IMR-90 (cell line): Measurements from ENCODE around the gene MSI2. TPM values are rescaled to one million over a fixed set of nuclear protein-coding genes. Genes with fewer than 3 reads are reported as not detected.
A peak's percentile ranks its signal among the peaks of the same experiment; 100 is the strongest.

Experiments
- ATAC-seq: fragments of 200-7000 bp; cut with Tn5 transposase; 2 replicates; pipeline ENCODE4 v1.9.1; 2020; ENCODE audit warnings: low read depth, mild to moderate bottlenecking, moderate library complexity
- BruUV-seq: library from RNA; stranded (reverse); fragments of 400-500 nt; replicated peaks from 2 replicates; lab custom pipeline; 2021; lab: Mats Ljungman, UMichigan
- CTCF ChIA-PET: fragments of 300-600 bp; formaldehyde crosslinking; extraction: SDS; loops from one replicate; lab custom pipeline; 2021; ENCODE audit warnings: antibody characterized with exemption; lab: Yijun Ruan, JAX
- POLR2A ChIA-PET: fragments of 300-600 bp; sonication (Branson Sonifier 250); formaldehyde crosslinking; loops from one replicate; lab custom pipeline; 2022; ENCODE audit warnings: antibody characterized with exemption; ENCODE audit not compliant: unreplicated experiment; lab: Charles Lee
- DNase-seq: peaks from one replicate; pipeline ENCODE4 v3.0.0; 2013
- H2AFZ ChIP-seq: replicated peaks from 2 replicates; pipeline ENCODE3; 2013; ENCODE audit warnings: low read length, mild to moderate bottlenecking; ENCODE audit not compliant: poor library complexity
- H2AK5ac ChIP-seq: 2 replicates; pipeline ENCODE4 v1.6.1; 2013; ENCODE audit warnings: low read depth, low read length, inconsistent platforms
- H2AK9ac ChIP-seq: replicated peaks from 2 replicates; pipeline ENCODE3; 2013; ENCODE audit warnings: mild to moderate bottlenecking, low read depth, low read length, moderate library complexity; ENCODE audit not compliant: poor library complexity
- H2BK120ac ChIP-seq: 2 replicates; pipeline ENCODE4 v1.6.1; 2013; ENCODE audit warnings: low read depth, low read length, inconsistent platforms
- H2BK15ac ChIP-seq: 3 replicates; pipeline ENCODE4 v1.6.1; 2013; ENCODE audit warnings: low read depth, low read length, inconsistent platforms
- H2BK20ac ChIP-seq: 2 replicates; pipeline ENCODE4 v1.6.1; 2013; ENCODE audit warnings: low read depth, mild to moderate bottlenecking, inconsistent platforms, low read length, moderate library complexity
- H2BK5ac ChIP-seq: 2 replicates; pipeline ENCODE4 v1.6.1; 2013; ENCODE audit warnings: mild to moderate bottlenecking, low read depth, low read length, inconsistent platforms; ENCODE audit not compliant: poor library complexity, severe bottlenecking
- H3K14ac ChIP-seq: replicated peaks from 2 replicates; pipeline ENCODE4 v1.6.1; 2013; ENCODE audit warnings: low read depth, low read length, inconsistent platforms
- H3K18ac ChIP-seq: 2 replicates; pipeline ENCODE4 v1.6.1; 2013; ENCODE audit warnings: low read depth, low read length, control low read depth
- H3K23ac ChIP-seq: 2 replicates; pipeline ENCODE4 v1.6.1; 2013; ENCODE audit warnings: low read depth, low read length, inconsistent platforms
- H3K27ac ChIP-seq: 2 replicates; pipeline ENCODE4 v1.5.1; 2013; ENCODE audit warnings: mild to moderate bottlenecking, control low read depth, low read length; ENCODE audit not compliant: insufficient read depth
- H3K27me3 ChIP-seq: 2 replicates; pipeline ENCODE4 v1.6.1; 2013; ENCODE audit warnings: low read length; ENCODE audit not compliant: control insufficient read depth, insufficient read depth
- H3K36me3 ChIP-seq: 2 replicates; pipeline ENCODE4 v1.6.1; 2013; ENCODE audit warnings: low read length, mixed read lengths; ENCODE audit not compliant: control insufficient read depth, insufficient read depth
- H3K4ac ChIP-seq: 2 replicates; pipeline ENCODE4 v1.6.1; 2013; ENCODE audit warnings: low read depth, low read length, inconsistent platforms
- H3K4me1 ChIP-seq: 2 replicates; pipeline ENCODE4 v1.6.1; 2013; ENCODE audit warnings: low read length, mixed read lengths; ENCODE audit not compliant: control insufficient read depth, insufficient read depth
- H3K4me2 ChIP-seq: 2 replicates; pipeline ENCODE4 v1.6.1; 2013; ENCODE audit warnings: low read depth, mild to moderate bottlenecking, control low read depth, low read length, moderate library complexity
- H3K4me3 ChIP-seq: 2 replicates; pipeline ENCODE4 v1.5.1; 2013; ENCODE audit warnings: low read depth, mild to moderate bottlenecking, control low read depth, low read length, moderate library complexity; ENCODE audit not compliant: insufficient read depth
- H3K56ac ChIP-seq: 2 replicates; pipeline ENCODE4 v1.6.1; 2013; ENCODE audit warnings: low read length, inconsistent platforms; ENCODE audit not compliant: insufficient read depth; ENCODE audit errors: extremely low read depth
- H3K79me1 ChIP-seq, 2 experiments: 2 replicates each; pipeline ENCODE4 v1.6.1; 2013; ENCODE audit warnings: low read length in 2 of 2, inconsistent platforms in 1 of 2, low read depth in 1 of 2
- H3K9ac ChIP-seq: 2 replicates; pipeline ENCODE4 v1.6.1; 2013; ENCODE audit warnings: low read depth, low read length, control low read depth
- H3K9me1 ChIP-seq: 2 replicates; pipeline ENCODE4 v1.6.1; 2013; ENCODE audit warnings: low read length, inconsistent platforms; ENCODE audit not compliant: insufficient read depth
- H3K9me3 ChIP-seq: 2 replicates; pipeline ENCODE4 v1.6.1; 2013; ENCODE audit warnings: low read length; ENCODE audit not compliant: control insufficient read depth, insufficient read depth
- H4K20me1 ChIP-seq: 2 replicates; pipeline ENCODE4 v1.6.1; 2013; ENCODE audit warnings: low read length, inconsistent platforms; ENCODE audit not compliant: insufficient read depth
- H4K5ac ChIP-seq: 2 replicates; pipeline ENCODE4 v1.6.1; 2013; ENCODE audit warnings: mild to moderate bottlenecking, low read depth, low read length, control low read depth
- H4K8ac ChIP-seq, 2 experiments: 2 replicates each; pipeline ENCODE4 v1.6.1; 2013; ENCODE audit warnings: low read depth in 2 of 2, low read length in 2 of 2, control low read depth in 1 of 2, inconsistent platforms in 1 of 2
- H4K91ac ChIP-seq: 2 replicates; pipeline ENCODE4 v1.6.1; 2013; ENCODE audit warnings: low read depth, low read length, inconsistent platforms; ENCODE audit not compliant: insufficient read depth
- BHLHE40 ChIP-seq: fragments of 150-350 bp; IDR thresholded peaks from 2 replicates; pipeline ENCODE4 v1.6.1; 2016; ENCODE audit warnings: mild to moderate bottlenecking, low read depth, low read length
- CEBPB ChIP-seq: IDR thresholded peaks from 2 replicates; pipeline ENCODE4 v1.6.1; 2012; ENCODE audit warnings: low read depth, low read length, improper control_type of control experiment
- ELK1 ChIP-seq: fragments of 150-350 bp; IDR thresholded peaks from 2 replicates; pipeline ENCODE4 v1.6.1; 2016; ENCODE audit warnings: low read depth, mild to moderate bottlenecking, low read length, moderate library complexity, borderline replicate concordance
- FOS ChIP-seq: fragments of 150-350 bp; IDR thresholded peaks from 2 replicates; pipeline ENCODE4 v1.6.1; 2016; ENCODE audit warnings: low read depth, low read length
- MAFK ChIP-seq: IDR thresholded peaks from 2 replicates; pipeline ENCODE4 v1.6.1; 2012; ENCODE audit warnings: low read depth, low read length, improper control_type of control experiment
- MAZ ChIP-seq: IDR thresholded peaks from 2 replicates; pipeline ENCODE4 v1.6.1; 2012; ENCODE audit warnings: low read depth, mild to moderate bottlenecking, low read length, improper control_type of control experiment, moderate library complexity, borderline replicate concordance
- NFE2L2 ChIP-seq: fragments of 150-350 bp; IDR thresholded peaks from 2 replicates; pipeline ENCODE4 v1.6.1; 2016; ENCODE audit warnings: low read depth, mild to moderate bottlenecking, low read length
- POLR2A ChIP-seq: IDR thresholded peaks from 2 replicates; pipeline ENCODE4 v1.6.1; 2012; ENCODE audit warnings: mild to moderate bottlenecking, low read depth, low read length
- RAD21 ChIP-seq: IDR thresholded peaks from 2 replicates; pipeline ENCODE4 v1.6.1; 2012; ENCODE audit warnings: low read length, improper control_type of control experiment
- RFX5 ChIP-seq: IDR thresholded peaks from 2 replicates; pipeline ENCODE4 v1.8.0; 2012; ENCODE audit warnings: low read depth, mild to moderate bottlenecking, low read length, moderate library complexity
- WGBS, 2 experiments: methylation state at CpG; one replicate each; pipeline versions ENCODE4 v1.1.5 to v1.1.7; 2013; ENCODE audit warnings: missing lambda C conversion rate in 2 of 2; ENCODE audit not compliant: insufficient read length in 1 of 2; ENCODE audit errors: extremely low coverage in 2 of 2; 5-methylcytosine and 5-hydroxymethylcytosine counted together
- dilution Hi-C: fragments of 300-500 bp; cut with HindIII; formaldehyde crosslinking; loops from one replicate; pipeline ENCODE4 v1.14.3; 2018; ENCODE audit warnings: low sequenced_read_pairs; ENCODE audit not compliant: unreplicated experiment
- in situ Hi-C: fragments of 300-500 bp; cut with MboI; formaldehyde crosslinking; loops from 3 replicates; pipeline ENCODE4 v1.14.3; 2019; ENCODE audit warnings: low sequenced_read_pairs, inconsistent platforms, mixed read lengths
- intact Hi-C: fragments of 100-400 bp; cut with micrococcal nuclease; formaldehyde crosslinking; loops from 2 replicates; pipeline ENCODE4 v1.10.0; 2022
- polyA plus RNA-seq, 3 experiments: library from polyadenylated mRNA; depleted of rRNA; stranded (reverse); fragments of >200 nt; gene quantifications; 2 replicates each; pipeline ENCODE4 v1.2.3, GENCODE V29; 2012; ENCODE audit warnings: low replicate concordance in 1 of 3
- total RNA-seq: library from RNA; depleted of rRNA; stranded (reverse); fragments of >200 nt; gene quantifications from 2 replicates; pipeline ENCODE4 v1.2.3, GENCODE V29; 2012
- TF ChIP-seq, protein P1 (sequence below): conservative IDR thresholded peaks from 2 replicates; pipeline ENCODE4 v1.5.1; 2012; ENCODE audit warnings: mild to moderate bottlenecking, low read depth, low read length, improper control_type of control experiment
- TF ChIP-seq, protein P2 (sequence below): fragments of 150-350 bp; IDR thresholded peaks from 2 replicates; pipeline ENCODE4 v1.6.1; 2017; ENCODE audit warnings: mild to moderate bottlenecking, antibody characterized with exemption, low read length, low read depth

The MSI2 gene
- total and polyA plus RNA-seq, 2 of the 4 experiments (the other 2 are of a cell fraction) = 13.0 to 16.0 TPM

DNA sequence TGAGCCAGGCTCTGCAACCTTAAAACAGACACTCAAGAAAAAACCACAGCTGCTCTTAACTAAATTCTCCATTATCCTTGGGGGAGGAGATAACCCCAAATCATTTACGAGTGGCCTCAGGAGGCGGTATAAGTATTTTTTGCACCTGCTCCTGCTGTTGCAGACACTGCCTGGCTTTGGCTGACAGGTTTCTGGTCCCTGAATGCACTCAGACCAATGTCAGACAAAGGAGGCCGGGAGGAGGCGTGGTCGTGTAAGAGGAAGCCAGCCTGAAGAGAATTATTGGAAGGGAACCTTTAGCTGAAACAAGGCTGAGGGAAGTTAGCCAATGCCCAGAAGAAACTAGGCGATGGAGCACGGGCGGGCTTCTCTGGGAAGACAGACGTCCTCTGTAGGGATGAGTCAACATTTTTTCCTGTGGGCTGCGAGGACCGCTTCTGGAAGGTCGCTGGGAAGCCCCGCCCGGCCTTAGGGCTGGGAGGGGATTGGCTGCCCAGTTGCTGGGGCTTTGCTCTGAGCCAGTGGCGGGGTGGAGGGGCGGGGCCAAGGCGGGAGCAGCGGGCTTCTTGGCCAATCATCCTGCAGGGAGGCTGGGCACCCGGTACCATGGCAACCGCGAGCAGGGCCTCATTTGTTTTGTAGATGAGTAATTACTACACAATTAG, 406.5 kb downstream of the MSI2 start:
- Histone ChIP-seq H3K79me1 (no peaks in the 10 kb centered on the region), H2BK5ac (peak overlapping the region; percentile 66), H2BK120ac (peak overlapping the region; percentile 70), H2AK9ac (peak overlapping the region; percentile 74), H4K91ac (peak overlapping the region; percentile 25; the same call in 1 of the 2 replicates), H2AFZ (peak overlapping the region; percentile 84), H3K27me3 (no peaks in the 10 kb centered on the region), H3K9me3 (no peaks in the 10 kb centered on the region), H4K20me1 (no peaks in the 10 kb centered on the region; the same call in 1 of the 2 replicates), H2BK20ac (peak overlapping the region; percentile 73), H4K8ac (peak overlapping the region in 1 of 2 experiments; percentile 71; a peak in 3 of 4 replicates), H3K23ac (0 out of 2 replicates have a peak overlapping the region, but pooled peaks have one; percentile 34), H3K18ac (0 out of 2 replicates have a peak overlapping the region, but pooled peaks have one; percentile 9), H4K5ac (no peak overlapping the region), H3K9ac (peak overlapping the region; percentile 24; the same call in 1 of the 2 replicates), H3K4me1 (peaks cover 17% of the 10 kb centered on the region), H3K36me3 (no peaks in the 10 kb centered on the region), H3K4me2 (peak overlapping the region; percentile 54), H3K14ac (peak overlapping the region; percentile 68), H3K9me1 (peaks cover 11% of the 10 kb centered on the region), H2BK15ac (peak overlapping the region; percentile 12; the same call in 2 of the 3 replicates), H2AK5ac (peak overlapping the region; percentile 94), H3K27ac (peak overlapping the region; percentile 38), H3K4me3 (peak overlapping the region; percentile 1; the same call in 1 of the 2 replicates), H3K4ac (peak overlapping the region; percentile 83), H3K56ac (no peak overlapping the region; the same call in 1 of the 2 replicates)
- peak; percentile 99 for DNase-seq
- in situ Hi-C loops = no loop called here
- dilution Hi-C loops = no loop called here
- ChIA-PET POLR2A (interaction anchor here (0.6 kb wide), 1 partner anchor 684 kb away, joined by 4 read pairs; no protein-coding TSS in a partner anchor), CTCF (interaction anchor here (0.8 to 2.4 kb wide), 4 partner anchors 10 to 420 kb away, joined by 3 to 17 read pairs (median 3); no protein-coding TSS in a partner anchor)
- intact Hi-C loops = loop anchor here (2.0 to 5.0 kb wide), 2 partner anchors 40 to 146 kb away; no protein-coding TSS in a partner anchor
- peak; percentile 98 for ATAC-seq
- TF ChIP-seq CEBPB (peak; percentile 60), MAZ (peak; percentile 79), RFX5 (peak; percentile 77), RAD21 (peak; percentile 30; the same call in 1 of the 2 replicates), FOS (peak; percentile 53; the same call in 1 of the 2 replicates), MAFK (peak; percentile 53; the same call in 1 of the 2 replicates), NFE2L2 (peak; percentile 75; the same call in 1 of the 2 replicates), ELK1 (no peak), POLR2A (peak; percentile 48), BHLHE40 (peak; percentile 76)
- TF ChIP-seq, protein P1, sequence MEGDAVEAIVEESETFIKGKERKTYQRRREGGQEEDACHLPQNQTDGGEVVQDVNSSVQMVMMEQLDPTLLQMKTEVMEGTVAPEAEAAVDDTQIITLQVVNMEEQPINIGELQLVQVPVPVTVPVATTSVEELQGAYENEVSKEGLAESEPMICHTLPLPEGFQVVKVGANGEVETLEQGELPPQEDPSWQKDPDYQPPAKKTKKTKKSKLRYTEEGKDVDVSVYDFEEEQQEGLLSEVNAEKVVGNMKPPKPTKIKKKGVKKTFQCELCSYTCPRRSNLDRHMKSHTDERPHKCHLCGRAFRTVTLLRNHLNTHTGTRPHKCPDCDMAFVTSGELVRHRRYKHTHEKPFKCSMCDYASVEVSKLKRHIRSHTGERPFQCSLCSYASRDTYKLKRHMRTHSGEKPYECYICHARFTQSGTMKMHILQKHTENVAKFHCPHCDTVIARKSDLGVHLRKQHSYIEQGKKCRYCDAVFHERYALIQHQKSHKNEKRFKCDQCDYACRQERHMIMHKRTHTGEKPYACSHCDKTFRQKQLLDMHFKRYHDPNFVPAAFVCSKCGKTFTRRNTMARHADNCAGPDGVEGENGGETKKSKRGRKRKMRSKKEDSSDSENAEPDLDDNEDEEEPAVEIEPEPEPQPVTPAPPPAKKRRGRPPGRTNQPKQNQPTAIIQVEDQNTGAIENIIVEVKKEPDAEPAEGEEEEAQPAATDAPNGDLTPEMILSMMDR = no peak
- TF ChIP-seq, protein P2, sequence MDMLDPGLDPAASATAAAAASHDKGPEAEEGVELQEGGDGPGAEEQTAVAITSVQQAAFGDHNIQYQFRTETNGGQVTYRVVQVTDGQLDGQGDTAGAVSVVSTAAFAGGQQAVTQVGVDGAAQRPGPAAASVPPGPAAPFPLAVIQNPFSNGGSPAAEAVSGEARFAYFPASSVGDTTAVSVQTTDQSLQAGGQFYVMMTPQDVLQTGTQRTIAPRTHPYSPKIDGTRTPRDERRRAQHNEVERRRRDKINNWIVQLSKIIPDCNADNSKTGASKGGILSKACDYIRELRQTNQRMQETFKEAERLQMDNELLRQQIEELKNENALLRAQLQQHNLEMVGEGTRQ = no peak
- WGBS, 2 experiments = 0% methylated on average over 3 of the region's 21 CpGs; no CpG with 5 or more reads in 1 of the 2 experiments
- no TSS peak for BruUV-seq
